Measurements from ENCODE around the gene POLDIP2.

The POLDIP2 gene

GRCh38 chr17:28395968-28396367 lies 38.6 kb upstream of the POLDIP2 start:
- H3K4me1 Mint-ChIP-seq (ENCODE audit: low read depth) = no peaks in the 10 kb centered on the region
- no peaks in the 10 kb centered on the region for H3K27me3 Mint-ChIP-seq
- H3K9me3 Mint-ChIP-seq = no peaks in the 10 kb centered on the region
- no peak overlapping the region for H3K27ac Mint-ChIP-seq
- H3K36me3 Mint-ChIP-seq (ENCODE audit: low read depth) = peaks cover 47% of the 10 kb centered on the region
- no peak overlapping the region for H3K4me3 Mint-ChIP-seq

DNA sequence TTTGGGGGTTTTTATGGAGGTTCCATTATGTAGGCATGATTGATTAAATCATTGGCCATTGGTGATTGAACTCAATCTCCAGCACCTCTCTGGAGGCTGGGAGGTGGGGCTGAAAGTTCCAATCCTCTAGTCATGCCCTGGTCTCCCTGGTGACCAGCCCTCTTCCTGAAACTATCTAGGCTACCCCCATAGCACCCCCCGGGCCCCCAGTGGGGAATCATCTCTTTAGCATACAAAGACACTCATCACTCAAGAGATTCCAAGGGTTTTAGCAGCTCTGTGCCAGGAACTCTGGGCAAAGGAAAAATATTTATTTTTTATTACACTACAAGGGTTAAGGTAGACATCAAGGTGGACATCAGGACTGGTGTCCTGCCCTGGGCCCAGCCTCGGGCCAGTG lies 38.1 kb upstream of the POLDIP2 start:
- no peak overlapping the region for H3K4me3 Mint-ChIP-seq
- no peaks in the 10 kb centered on the region for H3K4me1 Mint-ChIP-seq (ENCODE audit: low read depth)
- H3K36me3 Mint-ChIP-seq (ENCODE audit: low read depth) = peaks cover 50% of the 10 kb centered on the region
- no peaks in the 10 kb centered on the region for H3K9me3 Mint-ChIP-seq
- no peak overlapping the region for H3K27ac Mint-ChIP-seq
- no peaks in the 10 kb centered on the region for H3K27me3 Mint-ChIP-seq

DNA sequence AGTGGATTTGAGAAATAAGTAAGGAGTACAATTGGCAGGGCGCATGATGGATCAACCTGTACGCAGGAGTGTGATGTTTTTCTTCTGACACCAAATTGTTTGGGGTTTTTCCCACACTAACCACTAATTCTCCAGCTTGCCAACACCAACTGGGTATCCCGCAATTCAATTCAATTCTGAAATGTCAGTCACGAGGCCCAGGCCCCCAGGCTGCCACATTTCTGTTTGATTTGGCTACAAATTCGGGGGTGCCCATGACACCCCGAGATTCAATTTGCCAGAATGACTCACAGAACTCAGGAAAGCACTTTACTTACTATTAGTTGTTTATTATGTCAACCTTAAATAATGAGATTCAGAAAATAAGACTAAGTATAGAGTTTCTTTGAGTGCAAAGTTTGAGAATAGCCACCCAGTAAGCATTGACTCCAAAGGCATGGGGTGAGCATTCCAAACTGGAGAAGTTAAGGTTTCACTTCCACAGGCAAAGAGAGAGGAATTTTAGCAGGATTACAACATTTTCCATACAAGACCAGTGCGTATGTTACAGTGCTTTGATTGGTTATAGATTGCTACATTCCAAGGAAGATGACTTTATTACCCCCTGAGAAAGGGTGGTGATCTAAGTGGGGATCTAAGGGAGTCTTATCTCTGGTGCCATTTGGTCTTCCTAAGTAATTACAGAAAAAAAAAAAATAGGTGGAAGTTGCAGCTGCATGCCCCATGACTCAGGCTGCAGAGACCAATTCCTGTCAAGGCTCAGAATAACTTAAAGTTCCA lies 37.2 kb upstream of the POLDIP2 start:
- no peak overlapping the region for H3K27ac Mint-ChIP-seq
- H3K9me3 Mint-ChIP-seq = no peaks in the 10 kb centered on the region
- peaks cover 59% of the 10 kb centered on the region for H3K36me3 Mint-ChIP-seq (ENCODE audit: low read depth)
- no peaks in the 10 kb centered on the region for H3K4me1 Mint-ChIP-seq (ENCODE audit: low read depth)
- H3K27me3 Mint-ChIP-seq = no peaks in the 10 kb centered on the region
- H3K4me3 Mint-ChIP-seq = no peak overlapping the region

- no peak overlapping the region for H3K27ac Mint-ChIP-seq
- H3K4me1 Mint-ChIP-seq (ENCODE audit: low read depth) = no peaks in the 10 kb centered on the region
- H3K36me3 Mint-ChIP-seq (ENCODE audit: low read depth) = peaks cover 67% of the 10 kb centered on the region
- no peak overlapping the region for H3K4me3 Mint-ChIP-seq
- no peaks in the 10 kb centered on the region for H3K9me3 Mint-ChIP-seq
- H3K27me3 Mint-ChIP-seq = no peaks in the 10 kb centered on the region
Observed at GRCh38 chr17:28392491-28392890, 35.2 kb upstream of the POLDIP2 start.

DNA sequence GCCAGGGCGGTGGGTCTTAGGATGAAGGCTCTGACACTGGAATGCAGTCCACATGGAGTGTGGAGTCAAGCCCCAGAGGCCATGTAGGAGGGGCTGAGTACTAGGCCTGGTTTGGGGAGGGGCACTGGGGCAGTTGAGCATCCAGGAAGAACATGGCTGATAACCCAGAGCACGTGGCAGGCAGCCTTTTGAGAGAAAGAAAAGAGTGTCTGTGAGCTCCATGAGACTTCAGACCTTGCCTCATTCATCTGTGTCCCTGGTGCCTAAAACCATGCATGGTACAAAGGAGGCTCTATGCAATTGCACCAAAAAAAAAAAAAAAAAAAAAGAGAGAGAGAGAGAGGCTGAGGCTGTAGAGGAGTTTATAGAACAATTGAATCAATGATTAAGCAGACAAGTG lies 34.1 kb upstream of the POLDIP2 start:
- Mint-ChIP-seq H3K4me1 (ENCODE audit: low read depth) (no peaks in the 10 kb centered on the region), H3K9me3 (no peaks in the 10 kb centered on the region), H3K4me3 (no peak overlapping the region), H3K36me3 (ENCODE audit: low read depth) (peaks cover 68% of the 10 kb centered on the region), H3K27ac (no peak overlapping the region), H3K27me3 (no peaks in the 10 kb centered on the region)

DNA sequence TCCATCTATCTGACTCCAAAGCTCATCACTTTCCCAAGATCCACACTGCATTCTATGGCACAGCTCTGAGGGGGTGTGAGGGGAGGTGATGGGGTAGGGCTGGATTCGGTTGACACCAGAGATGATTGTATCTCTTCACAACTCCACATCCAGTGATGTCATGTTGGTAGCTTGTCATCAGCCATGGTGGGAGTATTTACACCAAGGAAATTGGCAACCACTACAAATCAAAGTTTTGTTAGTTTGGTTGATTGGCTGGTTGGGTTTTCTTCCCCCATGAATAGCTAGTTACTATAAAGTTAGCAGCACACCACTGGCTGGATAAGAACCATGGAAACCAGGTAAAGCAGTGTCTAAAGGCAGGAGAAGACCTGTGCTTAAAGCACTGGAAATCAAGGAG lies 33.7 kb upstream of the POLDIP2 start:
- peaks cover 68% of the 10 kb centered on the region for H3K36me3 Mint-ChIP-seq (ENCODE audit: low read depth)
- no peaks in the 10 kb centered on the region for H3K9me3 Mint-ChIP-seq
- no peaks in the 10 kb centered on the region for H3K4me1 Mint-ChIP-seq (ENCODE audit: low read depth)
- no peak overlapping the region for H3K4me3 Mint-ChIP-seq
- H3K27ac Mint-ChIP-seq = no peak overlapping the region
- H3K27me3 Mint-ChIP-seq = no peaks in the 10 kb centered on the region

DNA sequence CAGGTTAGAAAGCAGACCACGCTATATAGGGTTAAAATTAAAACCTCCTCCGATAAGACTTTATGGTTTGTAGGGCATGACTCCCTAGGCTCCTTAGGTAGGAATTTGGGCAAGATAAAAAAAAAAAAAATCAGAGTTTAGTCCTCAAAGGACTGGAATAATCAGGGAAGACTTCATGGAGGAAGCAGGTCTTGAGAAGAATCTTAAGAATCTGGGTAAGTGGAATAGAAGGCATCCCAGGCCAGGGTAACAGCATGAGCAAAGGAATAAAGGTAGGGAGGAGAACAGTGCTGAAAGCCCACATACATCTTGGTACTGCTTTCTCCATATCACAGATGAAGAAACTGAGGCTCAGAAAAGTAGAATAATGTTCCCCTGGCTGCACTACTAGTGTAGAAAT lies 33.2 kb upstream of the POLDIP2 start:
- Mint-ChIP-seq H3K4me3 (no peak overlapping the region), H3K9me3 (no peaks in the 10 kb centered on the region), H3K27ac (no peak overlapping the region), H3K27me3 (no peaks in the 10 kb centered on the region), H3K36me3 (ENCODE audit: low read depth) (peaks cover 66% of the 10 kb centered on the region), H3K4me1 (ENCODE audit: low read depth) (peaks cover 4% of the 10 kb centered on the region)

GRCh38 chr17:28390141-28390540 lies 32.8 kb upstream of the POLDIP2 start:
- peaks cover 65% of the 10 kb centered on the region for H3K36me3 Mint-ChIP-seq (ENCODE audit: low read depth)
- no peak overlapping the region for H3K4me3 Mint-ChIP-seq
- H3K27ac Mint-ChIP-seq = no peak overlapping the region
- H3K4me1 Mint-ChIP-seq (ENCODE audit: low read depth) = peaks cover 8% of the 10 kb centered on the region
- no peaks in the 10 kb centered on the region for H3K9me3 Mint-ChIP-seq
- H3K27me3 Mint-ChIP-seq = no peaks in the 10 kb centered on the region

DNA sequence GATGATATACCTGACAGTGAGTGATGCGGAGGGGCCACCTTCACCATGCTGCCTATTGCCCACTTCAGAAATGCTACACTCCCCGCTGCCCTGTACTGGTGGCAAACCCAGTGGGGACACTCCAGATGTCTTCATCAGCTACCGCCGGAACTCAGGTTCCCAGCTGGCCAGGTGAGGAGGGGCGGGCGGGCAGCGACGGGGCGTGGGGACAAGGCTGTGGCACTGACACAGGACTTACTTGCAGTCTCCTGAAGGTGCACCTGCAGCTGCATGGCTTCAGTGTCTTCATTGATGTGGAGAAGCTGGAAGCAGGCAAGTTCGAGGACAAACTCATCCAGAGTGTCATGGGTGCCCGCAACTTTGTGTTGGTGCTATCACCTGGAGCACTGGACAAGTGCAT lies 30.8 kb upstream of the POLDIP2 start:
- no peak overlapping the region for H3K27ac Mint-ChIP-seq
- H3K4me3 Mint-ChIP-seq = no peak overlapping the region
- no peaks in the 10 kb centered on the region for H3K9me3 Mint-ChIP-seq
- peaks cover 19% of the 10 kb centered on the region for H3K4me1 Mint-ChIP-seq (ENCODE audit: low read depth)
- peaks cover 4% of the 10 kb centered on the region for H3K27me3 Mint-ChIP-seq
- H3K36me3 Mint-ChIP-seq (ENCODE audit: low read depth) = peaks cover 54% of the 10 kb centered on the region

DNA sequence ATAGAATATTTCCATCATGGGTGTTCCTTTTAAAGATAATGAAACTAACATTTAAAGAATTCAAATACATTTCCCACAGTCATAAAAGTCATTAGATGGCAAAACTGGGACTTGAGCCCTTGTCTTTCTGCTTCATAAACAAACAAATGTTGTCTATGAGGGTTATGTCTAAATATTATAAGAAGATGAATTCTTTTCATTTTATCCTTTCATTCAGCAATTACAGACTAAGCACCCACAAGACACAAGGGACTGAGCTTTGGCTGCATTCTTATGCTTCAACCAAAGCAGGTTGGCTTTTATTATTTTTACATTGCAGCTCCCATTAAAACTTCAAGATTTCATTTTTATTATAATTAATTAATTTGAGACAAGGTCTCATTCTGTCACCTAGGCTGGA lies 29.1 kb upstream of the POLDIP2 start:
- no peak overlapping the region for H3K4me3 Mint-ChIP-seq
- H3K27me3 Mint-ChIP-seq = peaks cover 8% of the 10 kb centered on the region
- peaks cover 49% of the 10 kb centered on the region for H3K36me3 Mint-ChIP-seq (ENCODE audit: low read depth)
- peaks cover 25% of the 10 kb centered on the region for H3K4me1 Mint-ChIP-seq (ENCODE audit: low read depth)
- H3K9me3 Mint-ChIP-seq = no peaks in the 10 kb centered on the region
- no peak overlapping the region for H3K27ac Mint-ChIP-seq

- Mint-ChIP-seq H3K27ac (peak overlapping the region; percentile 65), H3K9me3 (no peaks in the 10 kb centered on the region), H3K27me3 (peaks cover 8% of the 10 kb centered on the region)
Observed at GRCh38 chr17:28385406-28385805, 28.1 kb upstream of the POLDIP2 start.

DNA sequence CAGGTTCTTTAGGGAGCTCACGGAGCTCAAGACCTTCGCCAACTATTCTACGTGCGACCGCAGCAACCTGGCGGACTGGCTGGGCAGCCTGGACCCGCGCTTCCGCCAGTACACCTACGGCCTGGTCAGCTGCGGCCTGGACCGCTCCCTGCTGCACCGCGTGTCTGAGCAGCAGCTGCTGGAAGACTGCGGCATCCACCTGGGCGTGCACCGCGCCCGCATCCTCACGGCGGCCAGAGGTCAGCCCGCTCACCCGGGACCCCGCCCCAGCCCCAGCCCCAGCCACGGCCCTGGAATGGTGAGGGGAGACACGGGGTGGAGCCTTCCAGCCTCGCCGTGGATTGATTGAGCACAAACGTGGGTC lies 27.7 kb upstream of the POLDIP2 start:
- Mint-ChIP-seq H3K27ac (peak overlapping the region; percentile 82), H3K9me3 (no peaks in the 10 kb centered on the region), H3K4me3 (peak overlapping the region; percentile 87), H3K27me3 (peaks cover 8% of the 10 kb centered on the region), H3K36me3 (ENCODE audit: low read depth) (peaks cover 37% of the 10 kb centered on the region), H3K4me1 (ENCODE audit: low read depth) (peaks cover 28% of the 10 kb centered on the region)

More at GRCh38 chr17:28385406-28385805, 28.1 kb upstream of the POLDIP2 start:
- peaks cover 41% of the 10 kb centered on the region for H3K36me3 Mint-ChIP-seq (ENCODE audit: low read depth)
- H3K4me1 Mint-ChIP-seq (ENCODE audit: low read depth) = peaks cover 28% of the 10 kb centered on the region
- H3K4me3 Mint-ChIP-seq = peak overlapping the region; percentile 87

GRCh38 chr17:28384281-28385036 lies 27.1 kb upstream of the POLDIP2 start:
- peak overlapping the region; percentile 87 for H3K4me3 Mint-ChIP-seq
- peaks cover 8% of the 10 kb centered on the region for H3K27me3 Mint-ChIP-seq
- peaks cover 32% of the 10 kb centered on the region for H3K36me3 Mint-ChIP-seq (ENCODE audit: low read depth)
- H3K9me3 Mint-ChIP-seq = no peaks in the 10 kb centered on the region
- peak overlapping the region; percentile 82 for H3K27ac Mint-ChIP-seq
- H3K4me1 Mint-ChIP-seq (ENCODE audit: low read depth) = peaks cover 28% of the 10 kb centered on the region

- Mint-ChIP-seq H3K36me3 (ENCODE audit: low read depth) (peaks cover 28% of the 10 kb centered on the region), H3K4me1 (ENCODE audit: low read depth) (peaks cover 28% of the 10 kb centered on the region), H3K27me3 (peaks cover 8% of the 10 kb centered on the region)
Observed at GRCh38 chr17:28381141-28381825, 24.0 kb upstream of the POLDIP2 start.

More at GRCh38 chr17:28381141-28381825, 24.0 kb upstream of the POLDIP2 start:
- Mint-ChIP-seq H3K4me3 (no peak overlapping the region), H3K27ac (no peak overlapping the region), H3K9me3 (no peaks in the 10 kb centered on the region)
